ENCODE measurements around the gene FOXK1.

FOXK1 gene

DNA sequence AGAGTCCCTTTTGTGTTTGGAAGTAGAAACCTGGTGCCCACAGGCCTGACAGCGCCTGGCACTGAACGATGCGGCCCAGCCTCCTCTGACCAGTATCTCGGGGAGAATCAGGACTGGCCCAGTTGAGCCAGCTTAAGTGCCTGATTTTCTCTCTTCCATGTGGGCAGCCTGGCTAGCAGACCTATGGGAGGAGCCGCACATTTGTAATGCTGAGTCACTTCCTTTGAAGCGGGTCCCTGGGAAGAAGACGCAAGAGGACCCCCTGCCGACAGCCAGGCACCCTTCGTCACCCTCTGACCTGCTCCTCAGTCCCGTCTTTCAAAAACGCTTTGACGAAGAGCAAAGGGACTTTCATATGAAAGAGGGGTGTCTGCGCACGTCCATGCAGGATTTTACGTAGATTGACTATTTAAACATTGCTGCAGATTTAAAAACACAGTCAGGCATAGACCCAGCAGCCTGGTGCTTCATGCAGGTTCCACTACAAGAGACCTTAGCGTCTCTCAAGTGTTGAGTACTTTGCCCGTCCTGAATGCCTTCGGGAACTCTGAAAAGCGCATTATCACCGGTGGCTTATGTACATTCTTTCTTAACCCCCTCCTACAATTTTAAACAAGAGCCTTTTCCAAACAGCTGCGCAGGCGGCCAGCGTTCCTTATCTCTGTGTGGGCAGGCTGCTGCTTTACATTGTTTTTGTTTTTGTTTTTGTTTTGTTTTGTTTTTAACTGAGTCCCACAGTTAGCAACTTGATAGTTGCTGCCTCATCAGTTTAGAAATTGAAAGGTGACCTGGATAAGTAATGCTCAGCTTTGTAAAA is 56.8 kb downstream of the FOXK1 start:
- in situ Hi-C loops (cut with HindIII; ENCODE audit: low pct_unique_long_range_greater_than_20kb, low sequenced_read_pairs), result no loop called here
- peak in 1 of 2 experiments; percentile 54 for DNase-seq (ENCODE audit: low read depth in 1 of 2, low spot score in 1 of 2)
- TF ChIP-seq JUND (IDR thresholded peaks at IDR 0.05; ENCODE audit: low read depth), result no peak

DNA sequence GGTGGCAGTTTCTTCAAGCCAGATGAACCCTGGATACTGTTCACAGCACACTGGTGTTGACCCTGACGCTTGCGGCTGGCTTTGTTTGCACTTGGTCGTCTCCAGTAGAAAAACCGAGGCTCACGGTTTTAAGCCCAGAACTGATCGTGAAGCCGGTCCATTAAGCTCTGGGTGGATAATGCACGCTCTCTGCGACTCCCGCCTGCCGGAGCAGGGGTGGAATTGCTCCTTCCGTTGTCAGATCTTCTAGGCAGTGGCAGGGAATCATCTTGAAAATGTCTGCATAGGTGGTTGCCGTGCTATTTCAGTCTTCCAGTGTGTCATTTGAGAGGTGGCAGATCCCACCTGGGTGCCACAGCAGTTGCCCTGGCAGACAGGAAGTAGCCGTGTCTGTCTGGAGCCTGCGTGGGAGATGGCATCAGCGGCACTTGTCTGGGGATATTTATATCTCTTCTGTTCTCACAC is 57.5 kb downstream of the FOXK1 start:
- DNase-seq (ENCODE audit: low read depth in 1 of 2, low spot score in 1 of 2), result peak in 1 of 2 experiments; percentile 37
- no peak for TF ChIP-seq JUND (IDR thresholded peaks at IDR 0.05; ENCODE audit: low read depth)
- in situ Hi-C loops (cut with HindIII; ENCODE audit: low pct_unique_long_range_greater_than_20kb, low sequenced_read_pairs), result no loop called here

DNA sequence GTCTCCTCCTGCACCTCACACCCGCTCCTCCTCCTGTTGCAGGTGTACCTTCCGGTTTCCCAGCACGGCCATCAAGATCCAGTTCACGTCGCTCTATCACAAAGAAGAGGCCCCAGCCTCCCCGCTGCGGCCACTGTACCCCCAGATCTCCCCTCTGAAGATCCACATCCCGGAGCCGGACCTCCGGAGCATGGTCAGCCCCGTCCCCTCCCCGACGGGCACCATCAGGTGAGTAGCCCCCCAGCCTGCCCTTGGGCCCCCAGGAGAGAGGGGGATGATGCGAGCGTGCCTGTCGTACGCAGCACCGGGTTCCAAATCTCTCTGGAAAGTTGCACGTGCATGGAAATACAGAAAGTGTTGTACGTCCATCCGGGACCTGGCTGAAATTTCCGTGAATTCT is 58.7 kb downstream of the FOXK1 start:
- DNase-seq (ENCODE audit: low read depth in 1 of 2, low spot score in 1 of 2), result no peak
- TF ChIP-seq JUND (IDR thresholded peaks at IDR 0.05; ENCODE audit: low read depth), result no peak
- in situ Hi-C loops (cut with HindIII; ENCODE audit: low pct_unique_long_range_greater_than_20kb, low sequenced_read_pairs), result no loop called here

DNA sequence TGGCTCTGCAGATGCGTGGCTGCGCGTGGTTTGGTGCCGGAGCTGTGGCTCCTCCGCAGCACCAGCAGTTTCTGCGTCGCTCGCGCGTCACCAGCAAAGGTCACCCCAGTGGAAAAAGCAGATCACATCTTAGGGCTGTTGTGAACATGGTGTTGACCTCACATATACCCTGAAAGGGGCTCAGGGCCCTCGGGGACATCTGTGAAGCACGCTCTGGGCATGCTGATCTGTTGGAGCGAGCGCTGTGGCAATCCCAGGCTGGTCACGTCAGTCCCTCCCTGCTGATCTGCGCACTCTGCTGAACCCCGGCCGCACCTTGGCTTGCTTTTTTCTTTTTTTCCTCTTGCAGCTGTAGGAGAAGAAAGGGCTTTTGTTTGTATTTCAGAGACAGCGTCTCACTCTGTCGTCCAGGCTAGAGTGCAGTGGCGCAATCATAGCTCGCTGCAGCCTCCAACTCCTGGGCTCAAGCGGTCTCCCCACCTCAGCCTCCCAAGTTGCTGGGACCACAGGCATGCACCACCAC is 60.0 kb downstream of the FOXK1 start:
- no peak for DNase-seq (ENCODE audit: low read depth in 1 of 2, low spot score in 1 of 2)
- in situ Hi-C loops (cut with HindIII; ENCODE audit: low pct_unique_long_range_greater_than_20kb, low sequenced_read_pairs), result no loop called here
- no peak for TF ChIP-seq JUND (IDR thresholded peaks at IDR 0.05; ENCODE audit: low read depth)

DNA sequence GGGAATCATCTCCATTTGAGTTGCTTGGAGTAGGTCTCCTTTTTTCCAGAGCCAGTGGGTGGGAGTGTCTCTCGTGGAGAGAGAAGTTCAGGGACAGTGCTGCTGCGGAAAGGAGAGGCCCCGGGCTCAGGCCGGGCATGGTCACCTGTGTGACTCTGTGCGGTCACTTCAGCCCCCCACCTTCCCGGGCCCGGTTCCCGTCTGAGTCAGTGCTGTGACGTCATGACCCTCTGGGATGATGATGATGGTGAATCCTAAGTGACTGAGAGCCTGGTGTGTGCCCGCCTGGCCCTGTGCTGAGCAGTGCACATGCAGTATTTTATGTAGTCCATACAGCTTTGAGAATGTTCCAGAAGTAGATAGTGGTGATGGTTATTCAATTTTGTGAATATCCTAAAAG is 60.8 kb downstream of the FOXK1 start:
- no peak for DNase-seq (ENCODE audit: low read depth in 1 of 2, low spot score in 1 of 2)
- in situ Hi-C loops (cut with HindIII; ENCODE audit: low pct_unique_long_range_greater_than_20kb, low sequenced_read_pairs), result no loop called here
- no peak for TF ChIP-seq JUND (IDR thresholded peaks at IDR 0.05; ENCODE audit: low read depth)

DNA sequence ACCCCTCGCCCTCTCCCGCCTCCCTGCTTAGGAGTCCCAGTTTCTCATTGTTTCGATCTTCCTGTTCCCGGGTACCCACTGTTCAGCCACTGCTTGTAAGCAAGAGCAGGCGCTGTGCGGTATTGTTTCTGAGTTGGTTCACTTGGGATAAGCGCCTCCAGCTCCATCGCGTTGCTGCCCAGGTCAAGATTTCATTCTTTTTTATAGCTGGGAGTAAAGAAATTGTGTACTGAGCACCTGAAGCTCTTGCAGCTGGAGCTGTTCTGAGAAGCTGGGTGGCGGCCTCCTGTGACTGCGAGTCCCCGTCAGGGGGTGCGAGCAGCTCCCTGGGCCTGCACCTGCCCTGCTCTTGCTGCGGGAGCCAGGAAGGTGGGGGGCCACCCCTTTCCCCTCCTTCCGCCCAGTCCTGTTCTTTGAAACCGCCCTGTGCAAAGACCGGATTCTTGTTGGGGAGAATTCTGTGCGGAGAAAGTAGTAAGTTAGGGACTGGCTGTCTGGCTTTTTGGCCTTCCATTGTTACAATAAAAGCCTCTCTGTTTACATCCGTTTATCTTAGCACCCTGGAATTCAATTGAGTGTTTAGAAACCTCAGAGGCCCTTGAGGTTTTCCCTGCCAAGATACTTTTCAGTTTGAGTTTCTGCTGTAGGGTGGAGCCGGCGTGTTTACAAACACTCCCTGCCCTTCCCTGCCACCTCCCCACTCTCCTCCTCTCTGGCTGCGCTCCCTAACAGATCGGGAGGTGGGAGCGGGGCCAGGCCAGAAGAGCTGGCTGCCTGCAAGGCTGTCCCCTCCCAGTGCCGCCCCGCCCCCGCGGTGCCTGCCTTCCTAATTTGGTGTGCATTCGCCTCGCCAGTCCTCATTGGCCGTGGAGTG is 62.5 kb downstream of the FOXK1 start:
- peak; percentile 96 to 98 for DNase-seq (ENCODE audit: low read depth in 1 of 2, low spot score in 1 of 2)
- in situ Hi-C loops (cut with HindIII; ENCODE audit: low pct_unique_long_range_greater_than_20kb, low sequenced_read_pairs), result no loop called here
- TF ChIP-seq JUND (IDR thresholded peaks at IDR 0.05; ENCODE audit: low read depth), result no peak

DNA sequence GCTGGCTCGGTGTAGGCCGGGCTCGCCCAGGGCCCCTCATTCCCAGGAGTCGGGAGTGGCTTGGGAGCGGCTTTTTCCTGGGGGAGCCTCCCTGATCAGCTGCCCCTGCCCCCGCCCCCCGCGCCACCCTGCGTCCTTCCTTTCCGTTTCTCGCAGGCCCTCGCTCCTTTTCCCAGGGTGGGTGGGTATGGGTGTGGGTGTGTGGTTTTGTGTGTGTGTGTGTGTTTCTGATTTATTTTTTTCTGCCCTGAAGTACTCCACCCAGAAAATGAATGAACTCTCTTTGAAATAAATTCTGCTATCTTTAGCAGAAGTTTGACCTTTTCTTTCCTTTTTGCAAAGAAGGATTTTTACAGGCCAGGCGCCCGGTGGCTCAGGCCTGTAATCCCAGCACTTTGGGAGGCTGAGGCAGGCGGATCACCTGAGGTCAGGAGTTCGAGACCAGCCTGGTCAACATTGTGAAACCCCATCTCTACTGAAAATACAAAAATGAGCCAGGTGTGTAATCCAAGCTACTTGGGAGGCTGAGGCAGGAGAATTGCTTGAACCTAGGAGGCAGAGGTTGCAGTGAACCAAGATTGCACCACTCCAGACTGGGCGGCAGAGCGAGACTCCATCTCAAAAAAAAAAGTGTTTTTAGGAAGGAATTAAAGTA is 63.3 kb downstream of the FOXK1 start:
- in situ Hi-C loops (cut with HindIII; ENCODE audit: low pct_unique_long_range_greater_than_20kb, low sequenced_read_pairs), result no loop called here
- no peak for DNase-seq (ENCODE audit: low read depth in 1 of 2, low spot score in 1 of 2)
- no peak for TF ChIP-seq JUND (IDR thresholded peaks at IDR 0.05; ENCODE audit: low read depth)

DNA sequence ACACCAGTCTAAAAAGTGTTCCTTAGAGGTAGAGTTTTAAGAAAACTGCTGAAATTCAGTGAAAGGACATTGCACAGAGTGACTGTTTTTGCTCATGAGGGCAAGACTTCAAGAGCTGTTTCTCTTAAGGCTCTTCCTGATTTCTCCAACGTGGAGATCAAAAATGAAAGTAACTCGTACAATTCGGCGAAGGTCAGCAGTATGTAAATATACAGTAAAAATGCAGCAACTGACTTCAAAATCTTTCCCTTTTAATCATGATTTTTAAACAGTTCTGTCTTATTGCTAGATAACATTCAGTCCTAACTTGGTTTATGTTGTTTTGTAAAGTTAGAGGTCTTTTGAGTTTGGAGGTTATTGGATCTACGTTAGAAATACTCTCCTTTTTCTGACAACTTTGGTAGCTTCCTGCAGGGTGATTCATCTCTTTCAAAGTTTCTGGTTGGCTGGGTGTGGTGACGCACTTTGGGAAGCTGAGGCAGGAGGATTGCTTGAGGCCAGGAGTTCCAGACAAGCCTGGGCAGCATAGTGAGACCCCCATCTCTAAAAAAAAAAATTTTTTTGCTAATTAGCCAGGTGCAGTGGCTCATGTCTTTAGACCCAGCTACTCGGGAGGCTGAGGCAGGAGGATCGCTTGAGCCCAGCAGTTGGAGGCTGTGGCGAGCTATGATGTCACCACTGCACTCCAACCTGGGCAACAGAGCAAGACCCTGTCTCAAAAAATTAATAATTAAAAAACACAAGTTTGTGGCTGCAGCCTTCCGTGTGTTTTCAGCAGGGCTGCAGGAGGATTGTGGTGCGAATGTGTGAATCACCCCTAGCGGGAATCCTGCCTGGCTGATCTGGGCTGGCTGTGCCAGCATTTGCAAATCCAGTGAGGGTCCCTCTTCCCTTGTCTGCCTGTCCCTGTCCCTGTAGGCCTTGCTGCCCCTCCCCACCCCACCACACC is 64.2 kb downstream of the FOXK1 start:
- TF ChIP-seq JUND (IDR thresholded peaks at IDR 0.05; ENCODE audit: low read depth), result no peak
- in situ Hi-C loops (cut with HindIII; ENCODE audit: low pct_unique_long_range_greater_than_20kb, low sequenced_read_pairs), result no loop called here
- DNase-seq (ENCODE audit: low read depth in 1 of 2, low spot score in 1 of 2), result peak; percentile 44 to 46

DNA sequence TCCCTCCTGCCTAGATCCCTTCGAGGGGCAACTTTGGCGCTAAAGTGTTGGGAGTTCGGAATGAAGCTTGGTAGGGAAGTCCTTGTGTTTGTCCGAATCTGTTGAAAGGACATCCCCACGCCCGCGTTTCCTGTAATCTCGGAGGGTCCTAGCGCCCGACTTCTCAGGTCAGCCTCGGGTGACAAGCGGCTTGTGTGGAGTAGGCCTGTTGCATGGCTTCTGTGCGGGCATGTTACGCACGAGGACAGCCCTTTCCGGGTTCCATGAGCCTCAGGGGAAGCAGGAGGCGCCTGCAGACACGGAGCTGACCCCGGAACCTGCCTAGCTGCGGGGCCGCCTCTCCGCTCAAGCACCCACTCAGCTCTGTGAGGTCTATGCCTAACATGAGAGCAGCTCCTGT is 64.9 kb downstream of the FOXK1 start:
- no peak for TF ChIP-seq JUND (IDR thresholded peaks at IDR 0.05; ENCODE audit: low read depth)
- in situ Hi-C loops (cut with HindIII; ENCODE audit: low pct_unique_long_range_greater_than_20kb, low sequenced_read_pairs), result no loop called here
- no peak for DNase-seq (ENCODE audit: low read depth in 1 of 2, low spot score in 1 of 2)

DNA sequence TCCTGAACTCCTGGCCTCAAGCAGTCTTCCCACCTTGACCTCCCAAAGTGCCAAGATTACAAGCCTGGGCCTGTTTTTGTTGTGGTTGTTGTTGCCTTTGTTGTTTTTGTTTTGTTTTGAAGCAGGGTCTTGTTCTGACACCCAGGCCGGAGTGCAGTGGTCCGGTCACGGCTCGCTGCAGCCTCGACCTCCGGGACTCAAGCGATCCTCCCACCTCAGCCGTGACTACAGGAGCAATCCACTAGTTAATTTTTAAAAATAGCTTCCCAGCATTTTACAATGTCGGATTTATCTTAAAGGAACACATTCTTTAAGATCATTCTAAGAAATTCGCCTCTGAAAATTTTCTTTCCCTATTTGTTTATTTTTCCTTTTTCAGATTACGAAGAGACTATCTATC is 65.7 kb downstream of the FOXK1 start:
- no peak for TF ChIP-seq JUND (IDR thresholded peaks at IDR 0.05; ENCODE audit: low read depth)
- DNase-seq (ENCODE audit: low read depth in 1 of 2, low spot score in 1 of 2), result no peak
- in situ Hi-C loops (cut with HindIII; ENCODE audit: low pct_unique_long_range_greater_than_20kb, low sequenced_read_pairs), result no loop called here

DNA sequence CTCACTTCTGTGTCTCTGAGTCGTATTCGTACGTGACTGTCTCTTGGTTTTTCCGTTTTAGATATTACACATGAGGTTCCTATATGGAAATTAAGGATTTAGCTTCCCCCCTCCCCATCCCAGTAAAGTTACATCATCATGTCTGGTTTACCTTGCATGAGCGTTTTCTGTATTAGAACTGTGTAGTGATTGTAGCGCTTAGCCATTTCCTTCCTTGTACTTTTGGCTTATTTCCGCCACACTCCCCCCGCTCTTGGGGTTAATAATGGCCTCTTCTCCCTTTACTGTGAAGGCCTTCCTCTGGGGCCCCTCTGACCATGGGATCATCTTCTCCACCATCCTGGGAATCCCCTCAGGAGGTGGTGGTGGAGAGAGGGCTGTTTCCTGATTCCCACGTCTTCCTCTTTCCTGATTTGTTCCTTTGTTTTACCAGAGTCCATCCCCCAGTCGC is 66.2 kb downstream of the FOXK1 start:
- no peak for TF ChIP-seq JUND (IDR thresholded peaks at IDR 0.05; ENCODE audit: low read depth)
- in situ Hi-C loops (cut with HindIII; ENCODE audit: low pct_unique_long_range_greater_than_20kb, low sequenced_read_pairs), result no loop called here
- DNase-seq (ENCODE audit: low read depth in 1 of 2, low spot score in 1 of 2), result no peak
